AG08396 (cell line): ENCODE data around the gene KIAA1328.
"Not testable (repeated sequence)": the region's sequence is repeated elsewhere in the genome, so short reads cannot be mapped to it uniquely, and the experiment has no call there.

ENCODE experiments used
- DNase-seq: peaks from one replicate; pipeline ENCODE4 v3.0.0; 2012; ENCODE audit warnings: low spot score, mixed read lengths

KIAA1328 gene

DNA sequence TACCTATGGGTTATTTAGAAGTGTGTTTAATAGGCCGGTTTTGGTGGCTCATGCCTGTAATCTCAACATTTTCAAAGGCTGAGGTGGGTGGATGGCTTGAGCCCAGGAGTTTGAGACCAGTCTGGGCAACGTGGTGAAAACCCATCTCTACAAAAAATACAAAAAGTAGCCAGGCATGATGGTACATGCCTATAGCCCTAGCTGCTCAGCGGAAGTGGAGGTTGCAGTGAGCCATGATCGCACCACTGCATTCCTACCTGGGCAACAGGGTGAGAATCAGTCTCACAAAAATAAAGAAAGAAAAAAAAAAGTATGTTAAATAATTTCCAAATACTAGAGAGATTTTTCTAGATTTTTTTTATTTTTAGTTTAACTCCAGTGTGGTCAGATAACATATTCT, 316.0 kb downstream of the KIAA1328 start:
- no peak for DNase-seq

DNA sequence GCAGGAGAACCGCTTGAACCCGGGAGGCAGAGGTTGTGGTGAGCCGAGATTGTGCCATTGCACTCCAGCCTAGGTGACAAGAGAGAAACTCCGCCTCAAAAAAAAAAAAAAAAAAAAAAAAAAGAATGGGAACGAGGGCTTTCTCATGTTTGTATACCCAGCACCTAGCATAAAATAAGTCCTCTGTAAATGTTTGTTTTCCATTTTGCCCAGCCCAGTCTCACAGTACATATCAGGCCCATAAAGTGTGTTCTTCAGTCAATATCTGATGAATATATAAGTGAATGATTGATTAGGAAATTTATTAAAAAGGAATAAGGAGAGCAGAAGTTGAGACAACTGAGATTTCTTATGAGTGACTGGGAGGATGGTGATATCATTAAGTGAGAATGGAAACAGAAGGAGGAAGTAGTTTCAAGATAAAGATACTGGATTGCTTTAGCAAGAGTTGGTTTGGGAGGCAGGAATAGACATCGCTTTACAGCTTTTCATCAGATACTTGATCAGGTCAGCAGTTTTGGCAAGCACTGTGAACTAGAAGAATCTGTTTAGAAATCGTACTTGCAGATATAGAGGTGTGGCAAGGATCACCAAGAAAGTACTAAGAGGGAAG, 327.5 kb downstream of the KIAA1328 start:
- no peak for DNase-seq

DNA sequence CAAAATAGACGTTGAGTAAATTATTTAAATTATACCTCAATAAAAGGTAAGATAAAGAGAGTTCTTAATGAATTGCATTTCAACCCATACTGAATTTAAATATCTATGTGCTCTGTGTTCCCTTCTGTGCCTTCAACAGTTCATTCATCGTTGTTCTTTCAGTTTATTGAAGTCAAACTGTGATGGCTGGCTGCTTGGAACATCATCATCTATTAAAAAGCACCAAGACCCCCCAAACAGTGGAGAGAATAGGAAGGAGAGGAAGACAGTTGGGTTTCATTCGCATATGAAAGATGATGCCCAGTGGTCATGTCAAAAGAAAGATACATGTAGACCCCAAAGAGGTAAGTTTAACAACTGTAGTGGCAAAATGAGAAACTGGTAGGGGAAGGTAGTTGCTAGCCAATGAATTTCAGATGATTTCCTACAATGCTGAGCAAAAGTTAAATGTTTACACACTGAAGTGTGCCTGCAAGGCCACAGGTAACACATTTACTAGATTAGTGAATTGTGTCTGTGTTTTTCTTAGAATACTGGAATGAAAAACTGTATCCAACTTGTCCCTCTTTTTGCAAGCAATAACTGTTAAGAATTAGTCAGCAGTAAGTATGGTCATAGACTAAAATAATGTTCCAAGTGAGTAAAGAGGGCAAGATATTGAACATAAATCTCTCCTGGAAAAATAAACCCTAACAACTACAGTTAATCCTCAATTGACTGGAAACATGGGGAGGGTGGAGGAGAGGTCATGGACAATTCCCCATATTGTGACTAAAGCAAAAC, 331.3 kb downstream of the KIAA1328 start:
- DNase-seq = no peak

DNA sequence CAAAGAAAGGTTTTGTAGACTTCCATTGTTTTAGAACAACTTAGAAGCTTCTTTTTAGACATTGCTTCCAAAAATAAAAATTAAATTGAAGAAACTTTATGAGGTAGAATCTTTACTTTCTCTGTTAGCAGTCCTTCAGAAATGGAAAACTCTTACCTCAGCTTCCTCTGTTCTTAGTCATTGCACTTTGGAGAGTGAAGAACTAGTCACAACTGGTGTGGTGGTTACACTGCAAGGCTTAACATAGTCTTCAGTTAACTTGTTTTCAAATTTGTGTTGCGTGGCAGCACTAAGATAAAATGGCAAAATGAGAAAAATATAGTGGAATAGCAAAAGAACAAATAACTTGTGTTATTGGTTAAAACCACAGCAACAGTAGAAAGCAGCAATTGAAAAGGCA, 332.6 kb downstream of the KIAA1328 start:
- no peak for DNase-seq

DNA sequence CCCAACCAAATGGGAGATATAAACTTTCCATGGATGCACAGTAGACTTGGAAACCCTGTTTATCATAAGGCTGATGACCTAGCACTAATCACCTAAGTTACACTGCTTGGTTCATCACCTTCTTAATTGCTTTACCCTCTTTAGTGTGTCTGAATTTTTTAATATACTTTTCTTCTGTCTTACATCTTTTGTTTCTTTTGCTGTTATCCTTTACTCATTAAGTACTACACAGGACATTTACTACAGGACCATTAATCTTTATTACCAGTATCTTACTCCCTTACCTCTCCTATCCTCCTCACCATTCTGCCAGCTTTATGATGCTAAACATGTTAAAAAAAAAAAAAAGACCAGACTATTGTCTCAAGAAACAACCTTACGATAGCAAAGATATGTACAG, 333.6 kb downstream of the KIAA1328 start:
- DNase-seq = no peak

DNA sequence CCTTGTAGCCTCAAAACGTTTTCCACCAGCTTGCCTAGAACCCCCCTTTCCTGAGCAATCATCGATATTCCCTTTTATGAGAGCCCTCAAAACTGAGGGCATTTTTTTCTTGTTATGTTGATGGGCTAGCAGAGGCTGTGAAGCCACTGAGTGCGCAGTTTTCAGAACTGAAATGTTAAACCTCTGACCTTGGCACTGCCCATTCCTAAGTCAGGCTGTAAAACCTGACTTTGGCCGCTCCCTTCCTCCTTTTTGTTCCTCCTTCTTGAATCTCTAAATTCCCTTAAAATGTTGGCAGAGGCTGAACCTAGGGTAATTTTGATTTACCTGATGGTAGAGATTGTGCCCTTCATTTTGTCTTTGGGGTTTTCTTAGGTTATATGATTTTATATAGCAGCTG, 334.2 kb downstream of the KIAA1328 start:
- DNase-seq = no peak

DNA sequence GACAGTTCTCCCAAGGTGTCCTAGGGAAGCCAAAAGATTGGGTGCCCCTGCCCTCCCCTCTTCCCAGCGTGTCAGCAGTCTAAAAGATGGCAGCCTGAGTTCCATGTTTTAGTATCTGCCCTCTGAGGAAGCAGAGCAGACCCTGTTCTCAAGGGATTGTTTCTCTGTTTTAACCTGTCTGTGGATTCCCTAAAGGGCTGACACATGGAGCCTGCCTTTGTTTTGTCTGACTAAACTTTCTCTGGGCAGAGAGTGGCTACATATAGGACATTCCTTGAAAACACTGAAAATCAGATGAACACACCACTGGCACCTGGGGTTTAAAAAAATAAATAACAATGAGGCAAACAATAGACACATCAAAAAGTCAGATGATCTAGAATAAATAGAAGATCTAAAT, 337.6 kb downstream of the KIAA1328 start:
- no peak for DNase-seq

DNA sequence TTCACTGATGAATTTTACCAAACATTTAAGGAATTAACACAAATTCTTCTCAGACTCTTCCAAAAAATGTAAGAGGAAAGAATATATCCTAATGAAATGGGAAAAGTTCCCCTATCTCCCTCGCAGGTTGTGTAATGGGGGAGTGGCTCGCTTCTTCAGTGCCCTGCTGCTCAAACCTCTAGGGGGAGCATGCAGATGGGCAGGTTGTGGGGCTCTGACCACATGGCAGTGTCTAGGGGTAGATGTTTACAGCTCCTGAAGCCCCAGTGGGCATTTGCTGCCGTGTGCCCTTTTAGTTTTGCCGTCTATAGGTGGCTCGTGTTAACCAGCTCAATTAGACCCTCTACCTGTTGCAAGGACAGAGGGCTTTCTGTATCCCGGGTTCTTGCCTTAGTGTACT, 338.0 kb downstream of the KIAA1328 start:
- not testable (repeated sequence) for DNase-seq

DNA sequence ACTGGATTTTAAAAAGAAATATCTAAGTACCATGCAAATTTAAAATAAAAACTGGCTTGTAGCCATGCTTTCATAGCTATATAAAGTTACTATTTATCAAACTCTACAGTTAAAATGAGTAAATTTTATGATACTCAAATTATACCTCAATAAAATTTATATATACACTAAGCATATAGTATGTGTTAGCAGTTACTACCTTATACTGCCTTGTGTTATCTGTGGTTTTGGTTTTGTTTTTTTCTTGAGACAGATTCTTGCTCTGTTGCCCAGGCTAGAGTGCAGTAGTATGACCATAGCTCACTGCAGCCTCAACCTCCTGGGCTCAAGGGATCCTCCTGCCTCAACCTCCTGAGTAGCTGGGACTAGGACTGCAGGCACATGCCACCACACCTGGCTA, 342.1 kb downstream of the KIAA1328 start:
- no peak for DNase-seq

DNA sequence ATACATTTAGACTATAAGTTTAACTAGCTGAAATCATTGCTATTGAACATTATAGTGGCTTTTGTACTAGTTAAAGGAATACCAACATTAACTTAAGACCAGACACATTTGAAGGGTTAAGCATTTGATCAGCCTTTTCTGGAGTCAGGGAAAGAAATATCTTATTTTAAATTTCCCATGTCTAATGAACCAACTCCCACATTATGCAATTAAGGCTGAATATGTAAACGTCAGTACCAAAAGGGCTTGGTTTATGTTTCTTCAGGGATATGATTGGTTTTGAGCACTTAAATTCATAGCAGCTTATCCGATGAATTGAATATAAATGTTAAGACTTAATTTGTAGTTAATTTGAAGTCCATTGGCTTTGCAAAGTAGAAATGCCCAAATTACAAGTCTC, 344.5 kb downstream of the KIAA1328 start:
- no peak for DNase-seq

DNA sequence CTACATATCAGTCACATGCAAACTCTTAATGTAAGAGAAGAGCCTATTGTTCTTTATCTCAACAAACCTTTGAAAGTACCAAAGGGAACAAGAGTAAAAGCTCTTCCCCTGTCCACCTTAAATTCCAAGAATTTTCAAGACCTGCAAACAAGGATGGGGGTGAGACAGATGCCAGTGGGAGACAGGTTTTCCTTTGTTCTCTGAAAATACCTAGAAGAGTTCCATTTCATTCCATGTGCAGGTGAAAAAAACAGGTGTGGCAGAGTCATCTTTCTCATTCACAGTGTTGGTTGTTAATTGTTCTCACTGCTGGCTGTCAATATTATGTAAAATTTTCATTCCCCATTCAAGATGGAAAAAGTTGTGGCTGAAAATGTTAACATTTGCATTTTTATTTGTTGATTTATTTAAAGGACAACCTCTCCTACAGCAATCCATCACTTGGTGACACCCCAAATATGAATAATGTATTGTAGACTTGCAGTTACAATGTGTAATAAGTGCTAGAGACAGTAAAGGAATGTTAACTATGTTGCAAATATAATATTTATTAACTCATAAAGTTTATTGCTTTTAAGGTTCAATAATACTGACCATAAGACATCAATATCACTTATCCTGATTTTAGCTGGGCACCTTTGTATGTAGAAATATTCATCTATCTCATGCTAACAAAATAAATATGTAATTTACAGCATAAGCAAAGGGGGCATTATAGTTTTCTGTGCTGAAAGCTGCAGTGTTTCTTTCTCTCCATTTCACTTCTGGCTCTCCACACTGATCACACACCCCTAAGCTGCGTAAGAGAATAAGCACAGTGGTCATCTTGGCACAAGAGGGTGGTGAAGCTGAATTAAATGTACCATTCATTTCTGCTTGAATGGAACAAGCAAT, 347.0 kb downstream of the KIAA1328 start:
- DNase-seq = no peak

DNA sequence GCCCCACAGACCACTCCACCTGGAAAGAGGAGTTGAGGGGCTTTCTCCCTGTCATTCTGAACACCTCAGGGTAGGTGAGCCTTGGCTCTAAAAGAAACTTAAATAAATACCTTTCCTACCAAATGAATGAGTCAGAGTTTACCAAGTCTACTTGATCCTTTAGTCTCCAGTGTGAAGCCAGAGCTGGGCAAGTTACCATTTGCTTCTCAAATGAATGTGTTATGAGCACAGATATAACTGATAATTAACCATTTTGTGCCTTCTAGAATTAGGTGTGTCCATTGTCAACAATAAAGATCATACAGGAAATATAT, 347.7 kb downstream of the KIAA1328 start:
- no peak for DNase-seq

DNA sequence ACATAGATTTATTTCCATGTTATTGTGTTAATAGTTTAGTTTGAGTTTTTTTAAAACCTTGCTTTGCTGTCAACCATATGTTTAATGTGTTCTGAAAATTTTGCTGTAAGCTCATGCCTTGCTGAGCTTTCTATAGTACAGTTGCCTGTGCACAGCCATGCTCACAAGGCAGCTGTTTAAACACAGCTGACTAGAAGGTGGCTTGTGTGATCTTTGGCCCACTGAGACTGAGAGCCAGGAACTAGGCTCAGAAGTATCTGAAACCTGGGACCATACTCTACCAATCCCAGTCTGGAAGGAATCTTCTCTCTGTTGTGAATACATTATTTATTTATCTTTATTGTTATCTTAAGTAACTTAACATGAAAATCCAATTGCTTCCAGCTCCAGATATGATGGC, 350.5 kb downstream of the KIAA1328 start:
- DNase-seq = no peak

DNA sequence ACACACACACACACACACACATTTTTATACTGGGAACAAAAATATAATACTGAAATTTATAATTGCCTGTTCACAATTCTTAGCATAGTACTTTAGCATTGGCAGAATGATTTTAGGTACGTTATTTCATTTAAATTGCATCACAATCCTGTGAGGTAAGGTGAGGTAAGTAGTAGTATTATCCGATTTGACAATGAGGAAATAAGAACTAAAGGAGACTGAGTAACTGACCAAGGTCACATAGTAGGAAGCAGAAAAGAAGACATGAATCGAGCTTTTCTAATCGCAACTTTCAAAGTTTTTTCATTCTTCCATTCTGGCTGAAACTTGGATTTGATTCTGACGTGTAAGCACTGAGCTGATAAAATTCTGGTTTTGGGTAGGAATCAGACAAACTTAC, 351.2 kb downstream of the KIAA1328 start:
- DNase-seq = no peak

DNA sequence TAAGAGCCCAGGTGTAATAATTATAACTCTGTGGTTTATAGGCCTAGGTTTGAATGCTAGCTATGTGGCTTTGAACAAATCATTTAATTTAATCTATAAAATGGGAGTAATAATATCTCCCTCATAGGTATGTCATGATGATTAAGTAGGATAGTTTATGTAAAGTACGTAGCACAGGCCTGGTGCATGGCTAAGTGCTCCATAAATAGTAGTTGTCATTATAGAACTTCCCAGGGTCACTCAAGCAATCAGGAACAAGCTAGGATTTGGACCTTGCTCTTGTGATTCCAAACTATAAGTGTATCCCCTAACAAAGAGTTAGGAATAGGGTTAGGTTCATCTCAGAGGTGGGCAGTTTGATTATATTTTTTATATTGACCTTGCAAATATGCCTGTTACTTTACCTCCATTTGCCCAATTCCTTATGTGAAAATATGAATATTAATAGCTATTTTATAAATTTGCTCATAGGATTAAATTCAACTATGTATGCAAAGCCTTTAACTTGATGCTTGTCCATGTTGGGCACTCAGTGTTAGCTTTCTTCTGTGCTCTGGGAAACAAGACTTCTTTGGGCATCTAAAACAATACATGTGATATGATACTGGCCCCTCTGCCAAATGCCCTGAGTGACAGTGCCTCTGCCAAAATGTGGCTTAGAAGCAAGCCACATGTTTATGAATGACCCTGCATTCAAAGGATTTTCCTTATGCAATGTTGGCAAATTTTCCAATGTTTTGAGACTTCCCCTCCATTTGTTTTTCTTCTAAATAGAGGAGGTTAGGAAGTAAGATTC, 353.6 kb downstream of the KIAA1328 start:
- no peak for DNase-seq

DNA sequence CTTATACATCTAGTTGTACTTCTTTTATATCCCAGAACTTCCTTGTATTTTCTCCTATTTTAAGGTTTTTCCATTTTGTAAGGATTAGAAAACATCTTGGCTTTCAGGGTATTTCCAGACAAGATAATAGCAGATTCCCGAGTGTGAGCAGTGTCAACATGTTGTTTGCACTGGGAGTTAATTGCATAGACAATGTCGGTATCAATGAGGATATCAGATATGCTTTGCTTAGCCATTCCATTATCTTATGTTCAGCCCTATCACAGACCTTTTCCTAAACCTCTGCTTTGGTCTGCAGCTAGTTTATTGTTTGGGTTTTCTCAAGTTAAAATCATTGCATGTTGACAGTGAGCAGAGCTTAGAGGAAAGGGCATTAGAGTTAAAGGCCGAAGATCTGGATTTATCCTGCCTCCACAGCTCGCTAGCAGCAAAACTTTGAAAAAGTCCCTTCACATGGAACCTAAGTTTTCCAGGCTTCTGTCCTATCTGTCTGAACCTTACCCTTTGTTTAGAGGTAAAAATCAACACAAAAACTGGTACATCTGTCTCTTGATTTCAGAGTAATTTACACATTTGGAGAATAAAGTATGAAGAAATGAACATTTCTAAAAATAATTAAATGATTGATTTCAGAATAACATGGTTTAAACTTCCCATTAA, 355.4 kb downstream of the KIAA1328 start:
- DNase-seq = no peak

DNA sequence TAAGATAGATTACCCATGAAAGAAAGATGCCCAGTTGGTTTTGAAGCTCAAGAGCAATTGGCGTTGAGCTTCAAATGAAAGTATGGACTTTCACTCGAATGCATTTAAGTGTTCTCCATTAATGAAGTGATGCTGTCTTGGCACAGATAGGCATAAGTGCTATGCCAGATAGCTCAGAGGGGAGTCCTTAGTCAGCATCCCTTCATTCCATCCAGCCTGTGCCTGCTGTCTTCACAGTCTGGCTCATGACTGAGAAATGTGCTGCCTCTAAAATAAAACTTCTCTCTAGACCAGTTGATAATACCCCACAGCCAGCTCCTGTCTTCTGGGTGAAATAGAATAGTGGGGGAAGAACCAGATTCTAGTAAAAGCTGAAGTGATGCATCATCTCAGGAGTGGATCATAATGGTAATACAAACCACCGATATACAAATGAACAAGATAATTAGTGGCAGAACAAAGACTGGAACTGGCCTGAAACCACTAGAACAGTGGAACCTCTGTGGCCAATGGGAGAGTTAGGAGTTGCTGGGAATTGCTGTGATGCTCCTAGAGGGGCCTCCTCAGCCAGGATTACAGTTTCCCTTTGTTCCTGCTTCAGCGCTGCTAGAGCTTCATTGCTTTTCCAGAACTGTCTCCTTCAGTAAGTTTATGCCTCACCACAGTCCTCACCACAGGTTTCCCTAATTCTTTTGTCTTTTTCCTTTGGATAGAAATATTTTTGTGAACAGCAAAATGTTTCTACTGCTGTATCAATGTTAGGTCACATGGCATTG, 359.3 kb downstream of the KIAA1328 start:
- DNase-seq = peak; percentile 4

DNA sequence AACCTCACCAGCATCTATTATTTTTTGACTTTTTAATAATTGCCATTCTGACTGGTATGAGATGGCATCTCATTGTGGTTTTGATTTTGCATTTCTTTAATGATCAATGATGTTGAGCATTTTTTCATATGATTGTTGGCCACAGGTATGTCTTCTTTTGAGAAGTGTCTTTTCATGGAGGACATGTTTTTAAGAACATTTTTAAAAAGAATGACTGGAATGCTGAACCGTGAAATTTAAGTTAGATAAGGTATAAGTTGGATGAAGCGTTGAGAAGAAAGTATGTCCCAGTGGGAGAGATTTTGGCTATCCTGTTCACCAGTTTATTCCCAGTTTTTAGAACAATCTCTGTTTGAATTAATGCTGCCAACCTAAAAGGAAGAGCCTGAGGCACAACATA, 370.8 kb downstream of the KIAA1328 start:
- no peak for DNase-seq

DNA sequence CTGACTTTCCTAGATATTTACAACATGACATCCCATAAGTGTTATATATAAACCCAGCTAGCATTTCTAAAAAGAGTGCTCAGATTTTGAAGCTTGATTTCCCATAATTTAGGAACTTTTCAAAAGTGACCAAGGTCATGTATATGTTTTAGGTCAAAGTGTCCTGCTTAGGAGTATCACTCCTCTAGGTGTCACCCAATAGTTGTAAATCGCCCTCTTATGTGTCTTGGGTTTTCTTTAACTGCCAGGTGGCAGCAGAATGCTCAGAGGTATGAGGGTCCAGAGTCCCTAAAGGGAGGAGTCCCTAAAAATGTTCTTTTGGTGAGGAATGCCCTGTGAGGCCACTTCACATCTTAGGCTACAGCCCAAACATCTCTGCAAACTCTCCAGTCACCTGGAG, 378.4 kb downstream of the KIAA1328 start:
- no peak for DNase-seq

DNA sequence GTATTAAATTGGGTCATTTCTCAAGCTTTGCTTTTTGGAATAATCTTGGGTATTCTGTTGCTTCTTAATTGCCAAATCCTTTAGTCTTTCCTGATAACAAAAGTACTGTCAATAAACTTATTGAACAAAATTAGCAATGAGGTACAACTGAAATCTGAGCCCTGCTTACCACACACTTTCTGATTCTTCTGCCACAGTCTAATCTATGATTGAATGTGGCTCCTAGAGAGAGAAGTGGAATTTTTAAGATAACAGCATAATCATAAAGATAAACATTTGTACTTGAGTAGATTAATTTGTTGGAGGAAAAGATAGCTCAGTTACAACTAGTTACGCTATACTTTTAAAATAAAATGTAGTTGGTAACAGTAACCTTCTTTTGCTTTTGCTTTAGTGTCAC, 381.9 kb downstream of the KIAA1328 start:
- DNase-seq = no peak

DNA sequence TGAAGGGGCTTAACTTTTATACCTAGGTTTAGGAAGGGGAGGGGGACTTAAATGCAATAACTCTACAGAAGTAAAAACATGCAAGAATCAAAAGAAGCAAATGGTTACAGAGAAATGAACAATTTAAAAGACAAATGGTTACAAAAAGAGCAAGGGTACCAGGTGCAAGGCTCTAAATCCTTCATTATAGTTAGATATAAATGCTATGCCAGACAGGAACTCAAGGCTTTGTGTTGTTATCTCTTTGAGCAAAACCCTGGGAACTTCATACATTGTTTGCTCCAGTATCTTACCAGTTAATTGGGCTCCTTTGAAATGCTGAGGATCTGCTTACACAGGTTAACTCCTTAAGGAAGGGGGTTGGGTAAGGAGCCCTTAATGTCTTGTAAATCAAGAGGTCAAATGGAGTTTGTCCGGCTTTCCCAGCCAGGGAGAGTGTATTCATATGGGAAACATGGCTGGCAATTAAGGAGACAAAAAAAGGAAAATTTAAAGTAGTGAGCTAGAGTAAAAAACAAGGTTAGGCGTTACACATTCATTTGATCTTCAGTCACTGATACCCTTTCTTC, 389.2 kb downstream of the KIAA1328 start:
- no peak for DNase-seq
